WTC11 (cell line): ENCODE data around the gene MORN1. TPM values are rescaled to one million over a fixed set of nuclear protein-coding genes. Genes with fewer than 3 reads are reported as not detected.
A peak's percentile ranks its signal among the peaks of the same experiment; 100 is the strongest.

Experiments
- ATAC-seq: fragments of 200-7000 bp; cut with Tn5 transposase; 2 replicates; pipeline ENCODE4 v1.10.0; 2021; ENCODE audit warnings: mild to moderate bottlenecking, moderate library complexity
- CTCF ChIA-PET: fragments of 300-600 bp; sonication (Branson Sonifier 250); formaldehyde crosslinking; loops from one replicate; lab custom pipeline; 2021; ENCODE audit warnings: antibody characterized with exemption; lab: Charles Lee
- POLR2A ChIA-PET: fragments of 350-600 bp; sonication (Branson Sonifier 250); formaldehyde crosslinking; loops from one replicate; lab custom pipeline; 2021; ENCODE audit warnings: antibody characterized with exemption; lab: Charles Lee
- DNase-seq: peaks from one replicate; pipeline ENCODE4 v3.0.0; 2021; ENCODE audit warnings: low spot score
- H3K27ac Mint-ChIP-seq: 2 replicates; pipeline ENCODE4 v1.8.0; 2021; ENCODE audit warnings: mixed read lengths
- H3K27me3 Mint-ChIP-seq: 2 replicates; pipeline ENCODE4 v1.8.0; 2021; ENCODE audit warnings: low read depth, mild to moderate bottlenecking, moderate library complexity, mixed read lengths
- H3K36me3 Mint-ChIP-seq: 2 replicates; pipeline ENCODE4 v1.8.0; 2021; ENCODE audit warnings: mixed read lengths
- H3K4me1 Mint-ChIP-seq: 2 replicates; pipeline ENCODE4 v1.8.0; 2022; ENCODE audit warnings: mixed read lengths
- H3K4me3 Mint-ChIP-seq: 2 replicates; pipeline ENCODE4 v1.8.0; 2021; ENCODE audit warnings: mild to moderate bottlenecking, moderate library complexity, mixed read lengths
- H3K9me3 Mint-ChIP-seq: 2 replicates; pipeline ENCODE4 v1.8.0; 2021; ENCODE audit warnings: mixed read lengths
- CREB1 ChIP-seq: sonication (generic); formaldehyde crosslinking; IDR thresholded peaks from 2 replicates; pipeline ENCODE4 v1.8.0; 2023; ENCODE audit warnings: mild to moderate bottlenecking, missing genetic modification reagents
- CTCF ChIP-seq: fragments of 200-600 bp; IDR thresholded peaks from 2 replicates; pipeline ENCODE4 v1.8.0; 2022; ENCODE audit warnings: antibody characterized with exemption
- E2F5 ChIP-seq: sonication (generic); formaldehyde crosslinking; IDR thresholded peaks from 2 replicates; pipeline ENCODE4 v1.8.1; 2022; ENCODE audit warnings: mild to moderate bottlenecking, moderate library complexity, missing genetic modification reagents
- EMX1 ChIP-seq: fragments of 250-450 bp; sonication (Bioruptor Pico); IDR thresholded peaks from 2 replicates; pipeline ENCODE4 v1.8.0; 2021; ENCODE audit warnings: mild to moderate bottlenecking
- ERG ChIP-seq: fragments of 250-450 bp; sonication (Bioruptor Pico); IDR thresholded peaks from 2 replicates; pipeline ENCODE4 v1.8.0; 2021; ENCODE audit warnings: mild to moderate bottlenecking
- FOXP1 ChIP-seq: sonication (generic); formaldehyde crosslinking; IDR thresholded peaks from 2 replicates; pipeline ENCODE4 v1.8.0; 2022; ENCODE audit warnings: missing genetic modification reagents, mild to moderate bottlenecking, moderate library complexity, borderline replicate concordance
- GABPB1 ChIP-seq: sonication (generic); formaldehyde crosslinking; IDR thresholded peaks from 2 replicates; pipeline ENCODE4 v1.8.1; 2023; ENCODE audit warnings: mild to moderate bottlenecking, missing genetic modification reagents
- MXD4 ChIP-seq: fragments of 250-450 bp; sonication (Bioruptor Pico); IDR thresholded peaks from 2 replicates; pipeline ENCODE4 v1.8.0; 2021; ENCODE audit warnings: mild to moderate bottlenecking, moderate library complexity, borderline replicate concordance
- NR3C1 ChIP-seq: sonication (generic); formaldehyde crosslinking; conservative IDR thresholded peaks from 2 replicates; pipeline ENCODE4 v1.8.1; 2023; ENCODE audit warnings: low read depth, mild to moderate bottlenecking, missing genetic modification reagents
- RORB ChIP-seq: fragments of 250-450 bp; sonication (Bioruptor Pico); IDR thresholded peaks from 2 replicates; pipeline ENCODE4 v1.9.0; 2021; ENCODE audit warnings: mild to moderate bottlenecking
- ZNF232 ChIP-seq: sonication (generic); formaldehyde crosslinking; IDR thresholded peaks from 2 replicates; pipeline ENCODE4 v1.8.0; 2022; ENCODE audit warnings: mild to moderate bottlenecking, missing genetic modification reagents
- ZNF263 ChIP-seq: sonication (generic); formaldehyde crosslinking; IDR thresholded peaks from 2 replicates; pipeline ENCODE4 v1.8.1; 2022; ENCODE audit warnings: low read depth, mild to moderate bottlenecking, moderate library complexity, missing genetic modification reagents
- ZNF317 ChIP-seq: sonication (generic); formaldehyde crosslinking; IDR thresholded peaks from 2 replicates; pipeline ENCODE4 v1.8.1; 2023; ENCODE audit warnings: low read depth, mild to moderate bottlenecking, moderate library complexity, missing genetic modification reagents, borderline replicate concordance
- ZNF423 ChIP-seq: fragments of 250-450 bp; sonication (Bioruptor Pico); IDR thresholded peaks from 2 replicates; pipeline ENCODE4 v2.1.2; 2022; ENCODE audit warnings: mild to moderate bottlenecking, moderate library complexity
- total RNA-seq: library from RNA; stranded (reverse); gene quantifications from 3 replicates; pipeline ENCODE4 v1.2.3, GENCODE V29; 2021
- TF ChIP-seq, protein P1 (sequence below): fragments of 250-450 bp; sonication (Bioruptor Pico); IDR thresholded peaks from 2 replicates; pipeline ENCODE4 v2.1.2; 2022; ENCODE audit warnings: mild to moderate bottlenecking, moderate library complexity

MORN1 gene
- total RNA-seq, 1 experiment from 2014 or later, result 14.5 TPM

GRCh38 chr1:2435746-2436355, 44.5 kb upstream of the MORN1 start:
- TF ChIP-seq, protein P1, sequence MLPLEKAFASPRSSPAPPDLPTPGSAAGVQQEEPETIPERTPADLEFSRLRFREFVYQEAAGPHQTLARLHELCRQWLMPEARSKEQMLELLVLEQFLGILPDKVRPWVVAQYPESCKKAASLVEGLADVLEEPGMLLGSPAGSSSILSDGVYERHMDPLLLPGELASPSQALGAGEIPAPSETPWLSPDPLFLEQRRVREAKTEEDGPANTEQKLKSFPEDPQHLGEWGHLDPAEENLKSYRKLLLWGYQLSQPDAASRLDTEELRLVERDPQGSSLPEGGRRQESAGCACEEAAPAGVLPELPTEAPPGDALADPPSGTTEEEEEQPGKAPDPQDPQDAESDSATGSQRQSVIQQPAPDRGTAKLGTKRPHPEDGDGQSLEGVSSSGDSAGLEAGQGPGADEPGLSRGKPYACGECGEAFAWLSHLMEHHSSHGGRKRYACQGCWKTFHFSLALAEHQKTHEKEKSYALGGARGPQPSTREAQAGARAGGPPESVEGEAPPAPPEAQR (CRISPR knock-in tag), result no peak
- peak; percentile 85 for TF ChIP-seq ZNF263 (CRISPR knock-in tag)
- Mint-ChIP-seq H3K27ac (no peak overlapping the region), H3K27me3 (no peaks in the 10 kb centered on the region), H3K4me1 (no peaks in the 10 kb centered on the region), H3K9me3 (no peaks in the 10 kb centered on the region), H3K36me3 (no peaks in the 10 kb centered on the region), H3K4me3 (no peak overlapping the region)
- ATAC-seq, result no peak
- CTCF ChIA-PET, result no interaction called here
- POLR2A ChIA-PET, result no interaction called here
- no peak for DNase-seq

- POLR2A ChIA-PET, result no interaction called here
- no peaks in the 10 kb centered on the region for H3K36me3 Mint-ChIP-seq
- TF ChIP-seq CREB1, result no peak
- TF ChIP-seq FOXP1 (CRISPR knock-in tag), result no peak
- no peak for TF ChIP-seq NR3C1 (CRISPR knock-in tag)
- no peak for TF ChIP-seq ZNF232
- TF ChIP-seq EMX1, result no peak
- TF ChIP-seq E2F5, result no peak
- TF ChIP-seq ZNF317, result no peak
- TF ChIP-seq CTCF, result no peak
- TF ChIP-seq ERG (CRISPR knock-in tag), result no peak
- no peak for TF ChIP-seq GABPB1 (CRISPR knock-in tag)
- no peaks in the 10 kb centered on the region for H3K27me3 Mint-ChIP-seq
- H3K9me3 Mint-ChIP-seq, result peaks cover 5% of the 10 kb centered on the region
- H3K27ac Mint-ChIP-seq, result no peak overlapping the region
- CTCF ChIA-PET, result interaction anchor here (1.1 to 1.4 kb wide), 2 partner anchors 12 to 36 kb away, joined by 3 to 4 read pairs; no protein-coding TSS in a partner anchor
- H3K4me3 Mint-ChIP-seq, result no peak overlapping the region
- ATAC-seq (no peak), DNase-seq (no peak)
- no peaks in the 10 kb centered on the region for H3K4me1 Mint-ChIP-seq
These were observed 43.7 kb upstream of the MORN1 start for GRCh38 chr1:2435091-2435490.

DNA sequence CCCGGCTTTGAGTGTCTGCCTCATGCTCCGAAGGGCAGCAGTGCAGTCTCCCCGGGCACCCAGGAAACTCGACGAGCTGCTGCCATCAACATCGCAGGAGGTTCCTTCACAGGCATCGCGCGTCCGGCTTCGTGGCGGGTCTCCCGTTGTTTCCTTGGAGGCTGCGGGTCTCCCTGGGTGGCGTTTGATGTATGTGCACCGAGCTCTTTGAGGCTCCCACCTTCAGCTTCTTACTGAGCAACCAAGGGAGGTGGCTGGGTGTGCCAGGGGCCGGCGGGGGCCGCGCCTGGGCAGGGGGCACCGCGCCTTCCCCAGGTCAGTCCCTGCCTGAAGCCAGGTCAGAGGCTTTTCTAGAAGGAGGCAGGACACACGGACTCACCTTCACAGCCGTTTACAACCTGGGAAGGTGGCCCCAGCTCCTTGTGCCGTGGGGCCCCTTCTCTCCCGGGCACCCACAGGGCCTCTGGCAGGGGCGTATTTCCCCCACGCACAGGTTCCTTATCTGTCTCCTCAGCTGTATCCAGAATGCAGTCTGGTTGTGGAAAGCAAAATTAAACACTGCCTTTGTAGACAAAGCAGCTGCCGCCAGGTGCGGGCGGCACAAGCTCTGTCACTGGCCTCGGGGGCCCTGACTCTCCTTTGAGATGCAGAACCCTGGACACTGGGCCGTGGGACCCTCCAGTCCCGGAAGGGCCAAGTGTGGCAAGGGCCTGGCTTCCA, 42.7 kb upstream of the MORN1 start:
- no peaks in the 10 kb centered on the region for H3K36me3 Mint-ChIP-seq
- ChIA-PET POLR2A (no interaction called here), CTCF (interaction anchor here (0.5 to 1.4 kb wide), 3 partner anchors 13 to 112 kb away, joined by 3 to 4 read pairs (median 3); no protein-coding TSS in a partner anchor)
- no peak overlapping the region for H3K4me3 Mint-ChIP-seq
- H3K4me1 Mint-ChIP-seq, result no peaks in the 10 kb centered on the region
- H3K27ac Mint-ChIP-seq, result no peak overlapping the region
- no peak for TF ChIP-seq RORB
- no peak for TF ChIP-seq ZNF423
- TF ChIP-seq MXD4 (CRISPR knock-in tag), result no peak
- no peak for TF ChIP-seq FOXP1 (CRISPR knock-in tag)
- DNase-seq (no peak), ATAC-seq (no peak)
- no peaks in the 10 kb centered on the region for H3K27me3 Mint-ChIP-seq
- H3K9me3 Mint-ChIP-seq, result peaks cover 11% of the 10 kb centered on the region
